22Rv1 (cell line): ENCODE measurements around the gene HORMAD1.

ENCODE experiments used
- H3K27ac ChIP-seq: fragments of 450-650 bp; 2 replicates; pipeline ENCODE4 v1.5.1; 2017
- ZFX ChIP-seq: fragments of 450-650 bp; IDR thresholded peaks from 2 replicates; pipeline ENCODE4 v1.6.1; 2017; ENCODE audit warnings: antibody characterized with exemption, borderline replicate concordance
- TF ChIP-seq, protein P1 (sequence below): fragments of 450-650 bp; IDR thresholded peaks from 2 replicates; pipeline ENCODE4 v1.5.1; 2017; ENCODE audit warnings: mild to moderate bottlenecking

HORMAD1 gene

GRCh38 chr1:150696162-150696561, 24.5 kb downstream of the HORMAD1 start:
- TF ChIP-seq, protein P1, sequence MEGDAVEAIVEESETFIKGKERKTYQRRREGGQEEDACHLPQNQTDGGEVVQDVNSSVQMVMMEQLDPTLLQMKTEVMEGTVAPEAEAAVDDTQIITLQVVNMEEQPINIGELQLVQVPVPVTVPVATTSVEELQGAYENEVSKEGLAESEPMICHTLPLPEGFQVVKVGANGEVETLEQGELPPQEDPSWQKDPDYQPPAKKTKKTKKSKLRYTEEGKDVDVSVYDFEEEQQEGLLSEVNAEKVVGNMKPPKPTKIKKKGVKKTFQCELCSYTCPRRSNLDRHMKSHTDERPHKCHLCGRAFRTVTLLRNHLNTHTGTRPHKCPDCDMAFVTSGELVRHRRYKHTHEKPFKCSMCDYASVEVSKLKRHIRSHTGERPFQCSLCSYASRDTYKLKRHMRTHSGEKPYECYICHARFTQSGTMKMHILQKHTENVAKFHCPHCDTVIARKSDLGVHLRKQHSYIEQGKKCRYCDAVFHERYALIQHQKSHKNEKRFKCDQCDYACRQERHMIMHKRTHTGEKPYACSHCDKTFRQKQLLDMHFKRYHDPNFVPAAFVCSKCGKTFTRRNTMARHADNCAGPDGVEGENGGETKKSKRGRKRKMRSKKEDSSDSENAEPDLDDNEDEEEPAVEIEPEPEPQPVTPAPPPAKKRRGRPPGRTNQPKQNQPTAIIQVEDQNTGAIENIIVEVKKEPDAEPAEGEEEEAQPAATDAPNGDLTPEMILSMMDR: no peak
- no peak for TF ChIP-seq ZFX
- H3K27ac ChIP-seq: peak overlapping the region; percentile 77

DNA sequence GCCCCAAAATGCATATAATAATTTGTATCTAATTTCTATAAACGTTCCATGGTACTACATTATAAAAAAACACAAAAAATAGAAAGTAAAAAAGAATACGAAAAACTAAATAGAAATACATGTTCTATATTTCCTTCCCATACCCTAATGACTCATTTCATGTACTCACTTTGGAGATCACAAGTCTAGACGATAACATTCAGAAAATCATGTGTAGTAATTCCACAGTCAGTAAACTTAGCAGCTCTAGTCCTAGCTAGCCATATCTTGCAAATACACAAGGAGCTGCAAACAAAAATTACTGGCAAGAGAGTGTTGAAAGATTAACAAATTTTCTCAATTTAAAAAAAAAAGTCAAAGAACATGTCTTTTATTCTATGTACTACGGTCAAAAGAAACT, 25.1 kb downstream of the HORMAD1 start:
- TF ChIP-seq, protein P1: no peak
- no peak overlapping the region for H3K27ac ChIP-seq

- no peak overlapping the region for H3K27ac ChIP-seq
Observed at GRCh38 chr1:150692720-150693119, 28.0 kb downstream of the HORMAD1 start.

GRCh38 chr1:150688763-150689162, 31.9 kb downstream of the HORMAD1 start:
- no peak for TF ChIP-seq ZFX
- TF ChIP-seq, protein P1: no peak

More at GRCh38 chr1:150692720-150693119, 28.0 kb downstream of the HORMAD1 start:
- TF ChIP-seq, protein P1: no peak
- TF ChIP-seq ZFX: no peak

DNA sequence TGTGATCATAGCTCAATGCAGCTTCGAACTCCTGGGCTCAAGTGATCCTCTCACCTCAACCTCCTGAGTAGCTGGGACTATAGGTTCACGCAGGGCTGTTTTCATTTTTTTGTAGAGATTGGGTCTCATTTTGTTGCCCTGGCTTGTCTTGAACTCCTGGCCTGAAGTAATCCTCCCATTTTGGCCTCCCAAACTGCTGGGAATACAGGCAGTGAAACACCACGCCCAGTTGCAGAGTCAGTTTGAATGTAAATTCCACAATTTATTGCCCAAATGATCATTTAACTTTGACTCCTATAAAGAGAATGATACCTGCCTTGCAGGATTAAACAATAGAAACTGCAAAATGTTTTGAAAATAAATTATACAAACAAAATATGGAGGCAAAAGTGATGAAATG, 34.4 kb downstream of the HORMAD1 start:
- no peak overlapping the region for H3K27ac ChIP-seq
- TF ChIP-seq, protein P1: no peak
- no peak for TF ChIP-seq ZFX

More at GRCh38 chr1:150688763-150689162, 31.9 kb downstream of the HORMAD1 start:
- peak overlapping the region; percentile 38 for H3K27ac ChIP-seq

DNA sequence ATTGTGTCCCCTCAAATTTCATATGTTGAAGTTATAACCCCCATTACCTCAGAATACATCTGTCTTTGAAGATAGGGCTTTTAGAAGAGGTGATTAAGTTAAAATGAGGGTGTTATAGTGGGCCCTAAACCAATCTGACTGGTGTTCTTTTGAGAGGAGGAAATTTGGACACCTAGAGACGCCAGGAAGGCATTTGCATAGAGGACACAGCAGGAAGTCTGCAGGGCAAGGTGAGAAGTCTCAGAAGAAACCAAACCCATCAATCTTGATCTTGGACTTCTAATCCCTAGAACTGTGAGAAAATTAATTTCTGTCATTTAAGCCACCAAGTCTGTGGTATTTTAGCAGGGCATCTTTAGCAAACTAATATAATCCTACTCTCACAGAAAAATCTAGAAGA, 36.8 kb downstream of the HORMAD1 start:
- H3K27ac ChIP-seq: no peak overlapping the region
- TF ChIP-seq, protein P1: no peak
- TF ChIP-seq ZFX: no peak

- no peak for TF ChIP-seq ZFX
- TF ChIP-seq, protein P1: no peak
- no peak overlapping the region for H3K27ac ChIP-seq
Observed at GRCh38 chr1:150678988-150679387, 41.7 kb downstream of the HORMAD1 start.
